HPDE6-E6E7 (cell line): ENCODE data around the gene TCL1A.

ENCODE experiments used
- DNase-seq: peaks from one replicate; pipeline ENCODE4 v3.0.0; 2011; ENCODE audit warnings: missing footprints; ENCODE audit errors: extremely low spot score

The TCL1A gene

DNA sequence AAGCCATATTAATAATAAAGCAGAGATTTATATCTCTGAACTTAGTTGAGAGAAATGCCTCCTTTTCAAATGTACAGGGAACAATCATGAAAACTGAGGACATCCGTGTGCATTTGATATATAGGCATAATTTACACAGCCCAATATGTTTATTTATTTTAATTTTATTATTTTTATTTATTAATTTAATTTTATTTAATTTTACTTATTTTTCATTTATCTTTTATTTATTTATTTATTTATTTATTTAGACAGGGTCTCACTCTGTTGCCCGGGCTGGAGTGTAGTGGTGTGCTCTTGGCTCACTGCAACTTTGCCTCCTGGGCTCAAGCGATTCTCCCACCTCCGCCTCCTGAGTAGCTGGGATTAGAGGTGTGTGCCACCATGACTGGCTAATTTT, 8.4 kb downstream of the TCL1A start:
- no peak for DNase-seq

GRCh38 chr14:95703805-95704204, 10.1 kb downstream of the TCL1A start:
- DNase-seq: no peak

DNA sequence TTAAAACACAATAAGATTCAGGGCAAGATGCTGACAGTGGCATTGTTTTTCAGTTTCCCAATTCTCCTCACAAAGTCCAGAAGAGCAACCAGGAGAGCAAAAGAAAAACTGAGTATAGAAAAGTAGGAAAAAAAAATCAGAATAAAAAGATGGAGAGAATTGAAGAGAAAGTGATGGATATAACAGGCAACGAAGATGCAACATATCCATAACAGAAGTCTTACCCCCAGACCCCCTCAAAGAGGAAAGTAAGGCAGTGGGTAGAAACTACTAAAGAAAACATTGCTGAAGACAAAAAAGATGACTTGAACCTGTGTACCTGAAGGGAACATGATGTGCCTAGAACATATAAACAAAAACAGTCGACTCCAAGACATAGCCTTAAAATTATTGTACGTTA, 10.6 kb downstream of the TCL1A start:
- no peak for DNase-seq

- DNase-seq: no peak
Observed at GRCh38 chr14:95701846-95702221, 12.1 kb downstream of the TCL1A start.

- DNase-seq: no peak
Observed at GRCh38 chr14:95700221-95700976, 13.5 kb downstream of the TCL1A start.

- DNase-seq: no peak
Observed at GRCh38 chr14:95699412-95699811, 14.5 kb downstream of the TCL1A start.

DNA sequence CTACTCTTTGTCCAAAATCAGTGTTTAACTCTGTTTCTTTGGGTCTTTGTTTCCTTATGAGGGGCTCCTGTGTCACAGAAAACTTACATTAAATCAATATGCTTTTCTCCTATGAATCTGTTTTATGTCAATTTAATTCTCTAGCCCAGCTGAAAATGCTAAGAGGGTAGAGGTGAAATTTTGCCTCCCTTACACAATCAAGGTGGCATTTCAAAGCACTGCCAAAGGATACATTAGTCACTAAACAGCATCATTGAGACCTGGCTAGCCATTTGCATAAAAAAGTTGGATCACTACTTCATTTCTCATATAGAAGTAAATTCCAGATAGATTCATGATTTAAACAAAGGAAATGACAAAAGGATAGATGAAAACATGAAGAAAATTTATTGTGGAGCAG, 15.6 kb downstream of the TCL1A start:
- no peak for DNase-seq

GRCh38 chr14:95697764-95698163, 16.2 kb downstream of the TCL1A start:
- no peak for DNase-seq

GRCh38 chr14:95696741-95697140, 17.2 kb downstream of the TCL1A start:
- DNase-seq: no peak

- no peak for DNase-seq
Observed at GRCh38 chr14:95695913-95696312, 18.0 kb downstream of the TCL1A start.

DNA sequence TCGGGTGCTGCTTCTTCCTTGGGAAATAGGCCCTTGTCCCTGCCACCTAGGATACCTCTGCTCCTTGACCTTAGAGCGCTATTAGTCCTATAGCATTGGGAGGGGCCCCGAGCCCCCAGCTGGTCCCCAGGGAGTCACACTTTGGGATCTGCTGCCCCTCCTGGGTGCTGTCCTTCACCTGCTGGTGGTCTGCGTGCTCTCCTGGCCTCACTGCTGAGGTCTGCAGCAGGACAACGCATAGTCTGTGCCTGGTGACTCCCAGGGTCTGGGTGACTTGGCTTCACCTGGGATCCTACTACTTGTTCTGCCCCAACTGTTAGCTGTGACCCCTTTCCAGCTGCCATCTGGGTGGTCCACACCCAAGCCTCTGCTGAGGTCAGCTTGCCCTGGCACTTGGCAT, 18.9 kb downstream of the TCL1A start:
- DNase-seq: no peak

- DNase-seq: no peak
Observed at GRCh38 chr14:95692109-95692508, 21.8 kb downstream of the TCL1A start.

DNA sequence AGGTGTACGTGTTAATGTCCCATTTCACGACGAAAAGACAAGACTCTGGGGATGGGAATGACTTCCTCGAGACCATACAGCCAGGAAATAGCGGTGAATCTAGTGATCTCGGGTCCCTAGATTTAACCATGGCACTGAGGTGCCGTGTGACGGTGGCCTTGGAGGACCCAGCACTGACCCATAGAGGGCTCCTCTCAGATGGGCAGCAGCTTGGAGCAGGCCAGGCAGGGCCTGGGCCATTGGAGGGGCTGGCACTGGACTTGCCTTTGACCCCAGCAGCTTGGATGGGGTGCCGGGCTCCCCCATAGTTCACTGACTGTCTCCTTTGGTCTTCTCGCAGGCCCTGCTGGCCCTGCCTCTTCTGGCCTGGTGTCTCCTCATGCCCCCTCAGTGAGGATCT, 22.3 kb downstream of the TCL1A start:
- no peak for DNase-seq

DNA sequence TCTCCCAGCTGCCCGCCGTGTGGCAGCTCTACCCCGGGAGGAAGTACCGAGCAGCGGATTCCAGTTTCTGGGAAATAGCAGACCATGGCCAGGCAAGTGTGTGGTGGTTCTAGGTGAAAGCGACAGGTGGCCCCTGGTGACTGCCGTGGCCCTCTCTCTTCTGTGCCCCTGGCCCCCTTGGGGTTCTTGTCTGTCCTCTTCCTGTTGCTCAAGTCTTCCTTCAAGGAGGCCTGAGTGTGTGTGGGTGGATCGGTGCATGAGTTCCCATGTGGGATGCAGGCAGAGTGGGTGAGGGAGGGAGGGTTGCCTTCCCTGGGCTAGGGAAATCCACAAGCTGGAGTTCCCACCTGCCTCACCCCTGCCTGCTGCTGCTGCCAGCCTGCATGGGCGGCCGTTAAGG, 23.1 kb downstream of the TCL1A start:
- no peak for DNase-seq

- no peak for DNase-seq
Observed at GRCh38 chr14:95689441-95689840, 24.5 kb downstream of the TCL1A start.

GRCh38 chr14:95686935-95687334, 27.0 kb downstream of the TCL1A start:
- DNase-seq: no peak

DNA sequence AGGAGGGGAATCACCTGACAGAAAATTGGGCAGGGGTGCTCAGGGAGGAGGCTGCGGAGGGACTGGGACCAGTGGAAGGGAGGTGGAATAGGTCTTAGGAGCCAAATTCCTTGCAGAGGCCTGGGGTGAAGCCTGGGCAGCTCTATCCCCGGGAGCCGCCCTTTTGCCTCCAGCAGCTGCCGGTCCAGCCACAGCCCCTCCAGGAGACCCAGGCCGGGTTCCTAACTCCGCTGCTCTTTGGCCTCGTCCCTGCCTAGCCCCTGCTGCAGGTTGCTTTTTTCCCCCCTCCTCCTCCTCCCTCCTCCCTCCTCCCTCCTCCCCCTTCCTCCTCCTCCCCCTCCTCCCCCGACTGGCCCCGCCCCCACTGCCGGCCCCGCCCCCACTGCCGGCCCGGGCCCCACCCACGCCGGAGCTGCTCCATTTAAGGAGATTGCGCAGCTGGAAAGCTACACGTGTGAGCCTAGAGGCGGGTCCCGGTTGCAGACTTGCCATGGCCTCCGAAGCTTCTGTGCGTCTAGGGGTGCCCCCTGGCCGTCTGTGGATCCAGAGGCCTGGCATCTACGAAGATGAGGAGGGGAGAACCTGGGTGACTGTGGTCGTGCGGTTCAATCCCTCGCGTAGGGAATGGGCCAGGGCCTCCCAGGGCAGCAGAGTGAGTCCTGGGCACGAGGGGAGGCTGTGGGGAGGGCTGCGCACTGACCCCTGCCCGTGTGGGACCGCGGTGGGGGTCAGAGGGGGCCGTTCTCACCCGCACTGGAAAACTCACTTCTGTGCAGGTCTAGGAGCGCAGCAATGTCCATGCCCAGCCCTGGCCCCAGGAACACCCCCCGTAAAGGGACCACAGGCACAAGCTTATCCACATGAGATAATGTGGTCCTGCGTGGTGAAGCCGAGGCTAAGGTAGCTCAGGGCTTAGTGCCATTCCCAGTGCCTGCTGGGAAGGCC, 27.7 kb downstream of the TCL1A start, which contains the start of gene TCL1B:
TSS of gene TCL1B (plus strand) at position 449 of the 945 bp plus-strand sequence. CDS start at position 491, 42 bp downstream.
- no peak for DNase-seq

GRCh38 chr14:95683793-95684192, 30.1 kb downstream of the TCL1A start:
- no peak for DNase-seq

GRCh38 chr14:95681153-95681552, 32.8 kb downstream of the TCL1A start:
- DNase-seq: no peak

GRCh38 chr14:95679998-95680735, 33.8 kb downstream of the TCL1A start:
- DNase-seq: no peak

- no peak for DNase-seq
Observed at GRCh38 chr14:95679148-95679815, 34.6 kb downstream of the TCL1A start.
